ENCODE measurements around the gene PSD4.
A peak's percentile ranks its signal among the peaks of the same experiment; 100 is the strongest.
"Not testable (repeated sequence)": the region's sequence is repeated elsewhere in the genome, so short reads cannot be mapped to it uniquely, and the experiment has no call there.

Gene PSD4

GRCh38 chr2:113225263-113226259 lies 51.8 kb downstream of the PSD4 start:
- peak; percentile 67 for DNase-seq

DNA sequence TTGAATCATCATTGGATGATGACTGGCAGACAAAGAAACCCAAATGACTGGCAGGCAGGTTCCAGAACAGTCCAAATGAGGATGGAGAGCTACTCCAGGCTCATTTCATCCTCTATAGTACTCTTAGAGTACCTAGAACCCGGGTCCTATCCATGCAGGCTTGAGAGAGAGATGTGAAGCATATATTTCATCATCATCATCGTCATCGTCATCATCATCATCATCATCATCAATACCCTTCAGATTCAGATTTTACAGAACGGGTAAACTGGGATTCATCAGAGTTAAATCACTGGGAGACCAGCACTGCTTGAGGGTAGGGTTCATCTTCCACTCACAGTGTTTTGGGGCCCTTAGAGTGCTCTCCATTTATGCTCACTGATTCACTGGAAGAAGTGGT lies 52.7 kb downstream of the PSD4 start:
- no peak for DNase-seq

DNA sequence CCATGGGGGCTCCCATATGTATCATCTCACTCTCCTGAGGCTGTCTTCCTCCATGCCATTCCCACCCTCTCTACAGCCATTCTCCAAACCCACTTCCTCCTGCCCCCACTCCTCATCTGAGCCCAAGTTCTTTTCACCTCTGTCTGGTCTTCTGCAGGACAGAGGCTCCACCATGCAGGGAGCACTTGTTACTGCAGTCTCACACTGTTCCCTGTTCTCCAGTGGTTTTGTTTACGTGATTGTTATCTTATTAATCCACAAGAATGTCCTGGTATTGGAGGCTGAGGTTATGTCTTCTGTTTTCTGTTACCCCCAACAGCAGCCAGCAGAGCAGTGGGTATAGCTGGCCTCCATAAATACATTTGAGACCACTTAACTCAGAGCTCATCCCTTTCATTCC lies 53.5 kb downstream of the PSD4 start:
- no peak for DNase-seq

GRCh38 chr2:113227698-113228097 lies 53.9 kb downstream of the PSD4 start:
- DNase-seq, result no peak

DNA sequence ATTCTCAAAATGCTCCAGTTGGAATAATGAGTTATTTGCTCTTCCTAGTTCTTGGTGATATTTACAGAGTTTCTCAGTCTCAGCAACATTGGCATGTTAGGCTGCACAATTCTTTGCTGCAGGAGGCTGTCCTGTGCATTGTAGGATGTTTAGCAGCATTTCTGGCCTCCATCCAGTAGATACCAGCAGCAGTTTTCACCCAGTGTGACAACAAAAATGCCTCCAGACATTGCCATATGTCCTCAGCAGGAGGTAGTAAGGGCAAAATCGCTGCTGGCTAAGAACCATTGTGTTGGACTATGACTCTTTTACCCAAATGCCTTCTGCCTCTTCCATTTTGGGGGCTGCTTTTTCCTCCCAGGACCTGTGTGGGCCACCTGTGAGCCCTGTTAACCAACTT lies 54.6 kb downstream of the PSD4 start:
- DNase-seq, result no peak

DNA sequence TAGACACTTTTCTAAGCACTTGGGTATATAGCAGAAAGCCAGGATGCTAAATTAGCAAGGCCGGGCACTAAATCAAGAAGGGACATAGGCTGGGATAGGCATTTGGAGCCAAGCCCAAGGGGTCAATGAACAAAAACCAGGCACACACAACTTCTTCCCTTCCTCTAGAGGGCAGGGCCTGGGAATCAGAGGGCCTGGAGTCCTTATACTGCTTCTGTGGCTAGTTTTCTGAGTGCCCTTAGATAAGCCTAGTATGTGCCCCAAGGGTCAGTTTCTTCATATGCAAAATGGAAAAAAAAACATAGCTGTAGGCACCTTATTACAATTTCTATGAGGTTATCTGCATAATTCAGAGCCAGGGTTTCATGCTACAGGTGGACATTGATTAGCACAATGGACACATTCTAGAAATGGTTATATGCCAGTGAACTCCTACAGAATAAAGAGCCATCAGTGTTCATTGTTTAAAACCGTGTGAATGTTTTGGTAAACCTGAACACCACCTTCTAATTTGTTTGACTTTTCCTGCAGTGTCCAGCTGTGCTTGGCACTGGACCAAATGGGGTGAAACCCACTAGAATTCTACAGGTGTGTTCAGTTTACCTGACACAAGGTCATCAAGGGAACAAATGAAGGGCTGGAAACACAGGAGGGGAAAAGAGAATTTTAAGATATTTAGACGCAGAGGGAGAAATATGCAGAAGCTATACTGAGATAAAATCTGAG lies 55.4 kb downstream of the PSD4 start:
- DNase-seq, result peak; percentile 31

DNA sequence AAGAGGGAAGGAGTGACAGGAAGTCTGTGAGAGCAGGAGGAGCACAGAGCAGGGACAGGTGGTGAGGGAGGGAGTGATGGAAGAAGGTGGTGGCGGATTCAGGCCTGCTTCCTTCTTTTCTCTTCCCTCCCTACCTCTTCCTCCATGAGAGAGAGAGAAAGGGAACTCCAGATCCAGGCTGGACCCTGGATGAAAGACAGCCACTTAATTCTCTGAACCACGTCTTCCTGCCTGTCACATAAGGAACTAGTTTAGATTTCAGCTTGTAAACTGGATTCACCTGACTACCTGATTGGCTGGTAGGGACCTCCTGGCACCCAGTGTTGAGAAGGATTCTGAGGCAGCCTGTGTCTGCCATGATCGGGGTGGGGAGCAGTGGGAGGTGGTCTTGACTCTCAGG lies 56.0 kb downstream of the PSD4 start:
- DNase-seq, result no peak

DNA sequence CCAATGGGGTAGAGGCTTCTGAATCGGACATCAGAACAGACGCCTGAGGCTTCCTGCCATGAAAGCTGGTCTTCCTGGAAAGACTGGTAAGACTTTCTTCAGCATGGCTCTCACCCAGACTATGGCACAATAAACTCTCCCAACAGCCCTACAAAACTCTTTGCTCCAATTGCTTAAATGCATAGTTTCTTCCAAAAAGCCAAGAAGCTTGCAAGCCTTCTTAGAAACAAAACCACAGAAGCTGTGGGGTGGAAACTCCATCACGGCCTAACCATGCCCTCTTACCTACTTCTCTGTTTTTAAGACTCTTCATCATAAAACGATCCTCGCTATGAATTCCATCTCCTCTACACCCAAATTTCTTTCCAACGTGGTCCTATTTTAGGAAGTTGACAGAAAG lies 56.8 kb downstream of the PSD4 start:
- no peak for DNase-seq

- no peak for DNase-seq
These were observed 57.3 kb downstream of the PSD4 start for GRCh38 chr2:113231064-113231463.

DNA sequence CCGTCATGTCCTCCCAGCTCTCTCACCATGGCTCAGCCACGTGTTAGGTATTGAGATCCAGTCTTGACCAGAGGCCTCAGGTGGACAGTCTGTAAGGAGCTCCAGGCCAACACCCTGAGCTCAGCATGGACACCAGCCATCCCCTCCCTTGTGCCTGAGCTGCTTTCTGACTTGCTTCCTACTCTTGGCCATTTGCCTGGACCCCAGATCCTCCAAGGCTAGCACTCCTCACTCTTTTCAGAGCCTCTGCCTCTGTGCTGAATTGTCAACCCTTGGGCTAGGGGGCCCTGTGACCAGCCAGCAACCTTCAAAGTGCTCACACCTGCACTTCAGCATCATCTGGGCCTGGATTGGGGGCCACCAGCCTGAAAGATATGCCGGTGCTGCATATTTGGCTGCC lies 58.4 kb downstream of the PSD4 start:
- no peak for DNase-seq

GRCh38 chr2:113232740-113233139 lies 59.0 kb downstream of the PSD4 start:
- DNase-seq, result no peak

DNA sequence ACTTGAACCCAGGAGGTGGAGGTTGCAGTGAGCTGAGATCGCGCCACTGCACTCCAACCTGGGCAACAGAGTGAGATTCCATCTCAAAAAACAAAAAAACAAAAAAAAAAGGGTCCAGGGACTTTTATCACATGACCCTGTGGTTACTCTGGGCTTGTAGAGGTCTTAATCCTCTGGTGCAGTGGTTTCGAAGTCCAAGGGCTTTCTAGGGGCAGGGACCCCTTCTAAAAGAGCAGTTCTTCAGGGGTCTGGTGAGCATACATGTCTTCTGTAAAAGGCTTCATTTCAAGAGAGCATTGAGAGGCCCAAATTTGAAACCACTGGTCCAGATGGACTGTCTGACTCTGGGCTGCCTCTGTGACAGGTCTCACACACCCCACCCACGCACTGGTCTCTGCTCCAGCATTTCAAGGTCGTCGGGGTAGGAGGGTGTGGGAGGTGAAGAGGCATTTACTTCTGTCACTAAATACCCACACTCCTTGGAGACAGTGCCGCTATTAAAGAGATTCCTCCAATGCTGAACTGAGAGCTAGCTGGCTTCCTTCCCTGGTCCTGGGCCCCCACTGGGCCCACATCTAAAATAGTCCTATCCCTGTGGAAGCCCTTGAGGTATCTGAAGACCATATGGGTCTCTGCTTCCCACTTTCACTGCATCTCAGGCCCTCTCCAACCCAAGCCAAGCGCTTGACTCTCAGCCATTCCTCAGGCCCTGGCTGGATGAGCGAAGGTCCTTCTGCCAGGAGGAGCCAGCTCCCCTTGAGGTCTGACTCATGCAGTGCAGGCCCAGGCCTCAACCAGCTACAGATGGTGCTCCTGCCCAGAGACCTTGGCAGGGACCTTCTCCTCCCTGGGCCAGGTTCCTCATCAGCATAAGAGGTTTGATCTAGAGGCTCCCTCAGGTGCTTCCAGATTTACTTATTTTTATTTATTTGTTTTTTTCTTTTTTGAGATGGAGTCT lies 60.1 kb downstream of the PSD4 start:
- no peak for DNase-seq

GRCh38 chr2:113234721-113235346 lies 61.1 kb downstream of the PSD4 start:
- DNase-seq, result no peak

DNA sequence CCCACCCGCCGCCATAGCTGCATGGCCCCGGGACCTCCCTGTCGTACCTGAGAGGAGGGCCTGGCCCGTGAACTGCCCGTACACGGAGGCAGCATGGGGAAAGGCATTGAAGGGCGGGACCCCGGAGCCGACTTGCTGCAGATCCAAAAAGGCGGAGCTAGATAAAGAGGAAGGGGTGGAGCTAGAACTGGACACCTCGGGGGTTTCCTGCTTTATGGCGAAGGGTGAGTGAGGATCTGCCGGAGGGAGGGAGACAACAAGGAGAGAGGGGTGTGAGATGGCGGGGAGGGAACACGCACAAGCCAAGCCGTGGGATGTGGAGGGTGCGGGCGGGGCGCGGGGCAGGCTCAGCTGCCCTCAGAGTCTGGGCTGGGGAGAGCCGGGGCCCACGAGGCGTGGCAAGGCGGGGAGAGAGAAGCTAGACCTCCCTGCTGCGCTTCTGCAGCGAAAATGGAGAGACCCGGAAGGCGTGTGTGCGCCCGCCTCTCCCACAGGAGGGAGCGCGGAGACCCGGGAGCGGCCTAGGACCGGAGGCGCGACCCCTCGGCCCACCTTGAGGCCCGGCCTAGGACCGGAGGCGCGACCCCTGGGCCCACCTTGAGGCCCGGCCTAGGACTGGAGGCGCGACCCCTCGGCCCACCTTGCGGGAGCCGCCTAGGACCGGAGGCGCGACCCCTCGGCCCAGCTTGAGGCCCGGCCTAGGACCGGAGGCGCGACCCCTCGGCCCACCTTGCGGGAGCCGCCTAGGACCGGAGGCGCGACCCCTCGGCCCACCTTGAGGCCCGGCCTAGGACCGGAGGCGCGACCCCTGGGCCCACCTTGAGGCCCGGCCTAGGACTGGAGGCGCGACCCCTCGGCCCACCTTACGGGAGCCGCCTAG lies 61.8 kb downstream of the PSD4 start:
- DNase-seq, result not testable (repeated sequence)

DNA sequence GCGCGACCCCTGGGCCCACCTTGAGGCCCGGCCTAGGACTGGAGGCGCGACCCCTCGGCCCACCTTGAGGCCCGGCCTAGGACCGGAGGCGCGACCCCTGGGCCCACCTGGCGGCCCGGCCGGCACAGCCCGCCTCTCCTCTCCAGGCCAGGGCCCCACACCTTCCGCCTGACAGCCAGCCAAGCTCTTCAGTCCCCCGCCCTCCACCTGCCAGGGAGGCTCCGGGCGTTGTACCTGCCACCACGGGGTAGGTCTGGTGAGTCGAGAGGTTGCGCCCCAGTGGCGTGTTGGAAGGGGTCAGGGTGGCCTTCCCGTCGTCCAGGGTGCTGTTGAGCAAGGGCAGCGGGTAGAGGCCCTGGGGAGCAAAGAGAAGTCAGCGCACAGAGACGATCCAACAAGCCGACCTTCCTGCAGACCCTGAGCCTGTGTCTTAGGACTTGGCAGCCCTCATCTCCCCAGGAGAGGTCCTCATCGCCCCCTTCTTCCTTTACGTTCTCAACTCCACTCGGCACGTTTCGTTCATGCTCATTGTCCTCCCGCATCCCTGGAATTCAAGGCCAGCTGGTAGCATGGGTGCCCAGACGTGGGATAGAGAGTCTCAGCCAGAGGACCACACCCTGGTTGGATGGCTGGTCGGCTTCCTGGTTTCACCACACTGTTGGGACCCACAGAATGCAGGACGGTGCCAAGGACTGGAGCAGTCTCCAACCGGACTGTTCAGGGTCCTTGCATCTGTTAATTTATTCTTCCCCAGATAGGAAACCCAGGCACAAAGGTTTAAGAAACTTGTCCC lies 62.8 kb downstream of the PSD4 start:
- DNase-seq, result no peak

GRCh38 chr2:113237604-113238160 lies 63.9 kb downstream of the PSD4 start:
- no peak for DNase-seq

DNA sequence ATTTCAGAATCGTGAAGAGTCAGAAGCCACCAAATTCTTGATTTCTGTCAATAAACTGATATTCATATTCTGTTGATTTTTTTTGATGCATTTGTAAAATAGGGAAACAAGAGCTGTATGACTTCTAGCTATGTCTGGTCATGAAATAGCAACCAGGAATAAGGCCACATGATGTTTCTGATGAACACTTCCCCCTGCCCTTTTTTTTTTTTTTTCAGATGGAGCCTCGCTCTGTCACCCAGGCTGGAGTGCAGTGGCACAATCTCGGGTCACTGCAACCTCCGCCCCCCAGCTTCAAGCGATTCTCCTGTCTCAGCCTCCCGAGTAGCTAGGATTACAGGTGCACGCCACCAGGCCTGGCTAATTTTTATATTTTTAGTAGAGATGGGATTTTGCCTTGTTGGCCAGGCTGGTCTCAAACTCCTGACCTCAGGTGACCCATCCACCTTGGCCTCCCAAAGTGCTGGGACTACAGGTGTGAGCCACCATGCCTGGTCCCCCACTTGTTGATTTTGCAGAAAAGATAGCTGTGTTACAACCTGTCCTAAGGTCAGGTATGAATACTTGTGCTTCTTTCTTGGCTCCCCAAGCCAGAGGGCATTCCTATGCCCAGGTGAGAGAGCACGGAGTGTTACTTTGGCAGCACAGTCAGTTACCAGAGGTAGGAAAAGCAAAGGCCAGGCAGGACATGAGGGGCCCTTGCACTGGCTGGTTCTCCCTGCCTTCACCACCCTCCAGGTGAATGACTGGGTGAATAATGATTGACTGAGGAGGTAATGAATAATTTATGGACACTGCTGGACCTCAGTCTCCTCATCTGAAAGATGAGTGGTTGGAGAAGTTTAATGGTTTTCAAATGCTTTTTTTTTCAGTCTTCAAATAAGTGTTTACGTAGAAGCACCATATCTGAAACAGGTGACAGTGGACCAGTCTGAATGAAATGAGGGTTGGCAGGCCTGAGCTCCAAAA lies 65.4 kb downstream of the PSD4 start:
- DNase-seq, result no peak

DNA sequence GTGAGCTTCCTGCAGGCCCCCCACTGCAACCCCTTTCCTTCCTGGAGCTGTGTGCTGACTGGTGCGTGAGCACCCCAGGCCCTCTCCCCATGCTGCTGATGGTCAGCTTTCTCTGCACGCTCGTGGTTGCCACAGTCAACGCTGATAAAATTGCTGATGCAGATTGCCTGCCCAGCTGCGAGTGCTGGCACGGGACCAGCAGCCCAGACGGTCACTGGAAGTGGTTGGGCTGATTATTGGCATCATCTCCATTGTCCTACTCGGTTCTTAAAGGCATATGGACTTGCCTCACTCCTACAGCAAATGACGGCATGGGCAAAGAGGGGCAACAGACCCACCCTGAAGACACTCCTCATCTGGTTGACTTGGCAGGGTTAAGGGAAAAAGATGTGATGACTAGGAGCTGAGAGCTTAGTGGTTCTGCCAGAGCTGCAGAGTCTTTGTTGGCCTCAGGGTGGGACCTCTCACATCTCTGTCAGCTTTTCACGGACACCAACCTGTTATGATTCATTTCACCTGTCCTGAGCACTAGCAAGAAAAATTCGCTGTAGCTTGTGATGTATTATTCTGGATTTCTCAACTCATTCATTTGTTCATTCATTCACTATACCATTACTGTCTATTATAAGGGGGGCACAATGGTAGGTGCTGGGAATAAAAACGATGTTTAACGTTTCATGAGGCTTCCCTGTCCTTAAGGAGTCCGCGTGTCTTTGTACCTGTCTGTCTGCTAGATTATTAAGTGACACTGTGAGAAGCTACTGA lies 66.6 kb downstream of the PSD4 start:
- no peak for DNase-seq
